ENCODE results near the gene LACTB.

The LACTB gene

GRCh38 chr15:63163217-63163616 lies 41.6 kb downstream of the LACTB start:
- no peaks in the 10 kb centered on the region for H3K27me3 ChIP-seq (ENCODE audit: insufficient read depth, low read length)
- H3K79me2 ChIP-seq (ENCODE audit: control insufficient read depth, insufficient read depth, low read length, poor library complexity) = no peaks in the 10 kb centered on the region
- H2BK120ac ChIP-seq (ENCODE audit: insufficient read depth, low read length, poor library complexity) = no peak overlapping the region
- no peak overlapping the region for H3K14ac ChIP-seq (ENCODE audit: low read length)
- H3K9me3 ChIP-seq (ENCODE audit: insufficient read depth, low read depth, low read length) = no peaks in the 10 kb centered on the region
- H3K23ac ChIP-seq (ENCODE audit: low read length) = no peak overlapping the region
- H2BK5ac ChIP-seq (ENCODE audit: low read depth, low read length, poor library complexity) = no peak overlapping the region
- no peak overlapping the region for H3K4me2 ChIP-seq (ENCODE audit: low read length)
- no peak overlapping the region for H3K18ac ChIP-seq (ENCODE audit: low read length)
- H3K4ac ChIP-seq (ENCODE audit: low read depth, low read length) = no peak overlapping the region
- no peak overlapping the region for H3K27ac ChIP-seq (ENCODE audit: low read depth, low read length)
- no peak overlapping the region for H4K91ac ChIP-seq (ENCODE audit: low read depth, low read length)
- no peak overlapping the region for H3K9ac ChIP-seq (ENCODE audit: low read length)
- no peak overlapping the region for H2AK5ac ChIP-seq (ENCODE audit: low read length)
- no peak overlapping the region for H2AFZ ChIP-seq (ENCODE audit: insufficient read depth, low read length, poor library complexity)
- H4K8ac ChIP-seq (ENCODE audit: low read depth, low read length) = no peak overlapping the region
- H3K4me3 ChIP-seq (ENCODE audit: low read depth, low read length) = no peak overlapping the region
- H3K36me3 ChIP-seq (ENCODE audit: control insufficient read depth in 1 of 2, insufficient read depth in 2 of 2, low read length in 2 of 2) = no peaks in the 10 kb centered on the region
- H3K79me1 ChIP-seq (ENCODE audit: low read length) = no peaks in the 10 kb centered on the region
- no peak overlapping the region for H4K12ac ChIP-seq (ENCODE audit: low read depth, low read length)
- no peak for DNase-seq
- no peak overlapping the region for H2BK12ac ChIP-seq (ENCODE audit: low read length)
- H3K4me1 ChIP-seq (ENCODE audit: control insufficient read depth in 1 of 2, insufficient read depth in 2 of 2, low read length in 2 of 2) = peaks cover under 1 to 1% of the 10 kb centered on the region in 2 experiments
- no CpG with 5 or more reads among the region's 4 CpGs for WGBS (ENCODE audit: extremely low coverage, insufficient coverage, insufficient read length)

GRCh38 chr15:63165166-63165859 lies 43.7 kb downstream of the LACTB start:
- no peak overlapping the region for H2BK120ac ChIP-seq (ENCODE audit: insufficient read depth, low read length, poor library complexity)
- peak in 1 of 2 donors; percentile 43 for DNase-seq
- no peak overlapping the region for H3K4me2 ChIP-seq (ENCODE audit: low read length)
- no peaks in the 10 kb centered on the region for H3K36me3 ChIP-seq (ENCODE audit: control insufficient read depth in 1 of 2, insufficient read depth in 2 of 2, low read length in 2 of 2)
- no peak overlapping the region for H2AK5ac ChIP-seq (ENCODE audit: low read length)
- H4K8ac ChIP-seq (ENCODE audit: low read depth, low read length) = no peak overlapping the region
- no peak overlapping the region for H3K27ac ChIP-seq (ENCODE audit: low read depth, low read length)
- WGBS (ENCODE audit: extremely low coverage, insufficient coverage, insufficient read length) = no CpG with 5 or more reads among the region's 6 CpGs
- H3K14ac ChIP-seq (ENCODE audit: low read length) = no peak overlapping the region
- no peak overlapping the region for H3K9ac ChIP-seq (ENCODE audit: low read length)
- no peak overlapping the region for H3K4me3 ChIP-seq (ENCODE audit: low read depth, low read length)
- H3K4me1 ChIP-seq (ENCODE audit: control insufficient read depth in 1 of 2, insufficient read depth in 2 of 2, low read length in 2 of 2) = no peaks in the 10 kb centered on the region
- no peaks in the 10 kb centered on the region for H3K9me3 ChIP-seq (ENCODE audit: insufficient read depth, low read depth, low read length)
- H3K4ac ChIP-seq (ENCODE audit: low read depth, low read length) = no peak overlapping the region
- H3K79me2 ChIP-seq (ENCODE audit: control insufficient read depth, insufficient read depth, low read length, poor library complexity) = no peaks in the 10 kb centered on the region
- no peak overlapping the region for H3K18ac ChIP-seq (ENCODE audit: low read length)
- no peak overlapping the region for H3K23ac ChIP-seq (ENCODE audit: low read length)
- no peaks in the 10 kb centered on the region for H3K79me1 ChIP-seq (ENCODE audit: low read length)
- H2BK12ac ChIP-seq (ENCODE audit: low read length) = no peak overlapping the region
- no peak overlapping the region for H4K12ac ChIP-seq (ENCODE audit: low read depth, low read length)
- H4K91ac ChIP-seq (ENCODE audit: low read depth, low read length) = no peak overlapping the region
- no peaks in the 10 kb centered on the region for H3K27me3 ChIP-seq (ENCODE audit: insufficient read depth, low read length)
- H2AFZ ChIP-seq (ENCODE audit: insufficient read depth, low read length, poor library complexity) = no peak overlapping the region
- no peak overlapping the region for H2BK5ac ChIP-seq (ENCODE audit: low read depth, low read length, poor library complexity)

GRCh38 chr15:63166219-63166618 lies 44.6 kb downstream of the LACTB start:
- no peak overlapping the region for H2BK5ac ChIP-seq (ENCODE audit: low read depth, low read length, poor library complexity)
- no peak overlapping the region for H3K9ac ChIP-seq (ENCODE audit: low read length)
- peak in 1 of 2 donors; percentile 39 for DNase-seq
- no peak overlapping the region for H2AFZ ChIP-seq (ENCODE audit: insufficient read depth, low read length, poor library complexity)
- no peaks in the 10 kb centered on the region for H3K9me3 ChIP-seq (ENCODE audit: insufficient read depth, low read depth, low read length)
- H3K4ac ChIP-seq (ENCODE audit: low read depth, low read length) = no peak overlapping the region
- H3K79me1 ChIP-seq (ENCODE audit: low read length) = no peaks in the 10 kb centered on the region
- no peak overlapping the region for H2AK5ac ChIP-seq (ENCODE audit: low read length)
- H3K4me3 ChIP-seq (ENCODE audit: low read depth, low read length) = no peak overlapping the region
- no peaks in the 10 kb centered on the region for H3K27me3 ChIP-seq (ENCODE audit: insufficient read depth, low read length)
- H3K4me1 ChIP-seq (ENCODE audit: control insufficient read depth in 1 of 2, insufficient read depth in 2 of 2, low read length in 2 of 2) = no peaks in the 10 kb centered on the region
- no peak overlapping the region for H2BK12ac ChIP-seq (ENCODE audit: low read length)
- no peak overlapping the region for H3K27ac ChIP-seq (ENCODE audit: low read depth, low read length)
- H4K8ac ChIP-seq (ENCODE audit: low read depth, low read length) = no peak overlapping the region
- WGBS (ENCODE audit: extremely low coverage, insufficient coverage, insufficient read length) = no CpG with 5 or more reads among the region's 2 CpGs
- H3K23ac ChIP-seq (ENCODE audit: low read length) = no peak overlapping the region
- no peak overlapping the region for H3K18ac ChIP-seq (ENCODE audit: low read length)
- no peaks in the 10 kb centered on the region for H3K36me3 ChIP-seq (ENCODE audit: control insufficient read depth in 1 of 2, insufficient read depth in 2 of 2, low read length in 2 of 2)
- H3K14ac ChIP-seq (ENCODE audit: low read length) = no peak overlapping the region
- no peak overlapping the region for H4K91ac ChIP-seq (ENCODE audit: low read depth, low read length)
- H2BK120ac ChIP-seq (ENCODE audit: insufficient read depth, low read length, poor library complexity) = no peak overlapping the region
- H3K4me2 ChIP-seq (ENCODE audit: low read length) = no peak overlapping the region
- H3K79me2 ChIP-seq (ENCODE audit: control insufficient read depth, insufficient read depth, low read length, poor library complexity) = no peaks in the 10 kb centered on the region
- no peak overlapping the region for H4K12ac ChIP-seq (ENCODE audit: low read depth, low read length)

- H3K9ac ChIP-seq (ENCODE audit: low read length) = no peak overlapping the region
- no peak overlapping the region for H3K14ac ChIP-seq (ENCODE audit: low read length)
- no peak overlapping the region for H3K18ac ChIP-seq (ENCODE audit: low read length)
- H3K4ac ChIP-seq (ENCODE audit: low read depth, low read length) = no peak overlapping the region
- H3K4me3 ChIP-seq (ENCODE audit: low read depth, low read length) = no peak overlapping the region
- H2BK120ac ChIP-seq (ENCODE audit: insufficient read depth, low read length, poor library complexity) = no peak overlapping the region
- no peak for DNase-seq
- H2AFZ ChIP-seq (ENCODE audit: insufficient read depth, low read length, poor library complexity) = no peak overlapping the region
- H4K12ac ChIP-seq (ENCODE audit: low read depth, low read length) = no peak overlapping the region
- H3K4me2 ChIP-seq (ENCODE audit: low read length) = no peak overlapping the region
- no CpG with 5 or more reads among the region's 2 CpGs for WGBS (ENCODE audit: extremely low coverage, insufficient coverage, insufficient read length)
- H3K79me1 ChIP-seq (ENCODE audit: low read length) = no peaks in the 10 kb centered on the region
- H2BK5ac ChIP-seq (ENCODE audit: low read depth, low read length, poor library complexity) = no peak overlapping the region
- H2BK12ac ChIP-seq (ENCODE audit: low read length) = no peak overlapping the region
- H4K8ac ChIP-seq (ENCODE audit: low read depth, low read length) = no peak overlapping the region
- no peaks in the 10 kb centered on the region for H3K4me1 ChIP-seq (ENCODE audit: control insufficient read depth in 1 of 2, insufficient read depth in 2 of 2, low read length in 2 of 2)
- no peaks in the 10 kb centered on the region for H3K9me3 ChIP-seq (ENCODE audit: insufficient read depth, low read depth, low read length)
- H4K91ac ChIP-seq (ENCODE audit: low read depth, low read length) = no peak overlapping the region
- H3K36me3 ChIP-seq (ENCODE audit: control insufficient read depth in 1 of 2, insufficient read depth in 2 of 2, low read length in 2 of 2) = no peaks in the 10 kb centered on the region
- no peak overlapping the region for H3K27ac ChIP-seq (ENCODE audit: low read depth, low read length)
- H3K23ac ChIP-seq (ENCODE audit: low read length) = no peak overlapping the region
- H2AK5ac ChIP-seq (ENCODE audit: low read length) = no peak overlapping the region
- H3K79me2 ChIP-seq (ENCODE audit: control insufficient read depth, insufficient read depth, low read length, poor library complexity) = no peaks in the 10 kb centered on the region
- no peaks in the 10 kb centered on the region for H3K27me3 ChIP-seq (ENCODE audit: insufficient read depth, low read length)
Measured at GRCh38 chr15:63169788-63170187, 48.1 kb downstream of the LACTB start.
